B cell (primary cell): ENCODE results near the gene GJC1. TPM values are rescaled to one million over a fixed set of nuclear protein-coding genes. Genes with fewer than 3 reads are reported as not detected.

ENCODE experiments used
- ATAC-seq: fragments of 200-7000 bp; cut with Tn5 transposase; one replicate; pipeline ENCODE4 v1.10.0; 2021; ENCODE audit warnings: low read depth, mild to moderate bottlenecking, moderate number of reproducible peaks, moderate library complexity
- CTCF ChIA-PET: fragments of 350-600 bp; sonication (Branson Sonifier 250); formaldehyde crosslinking; loops from one replicate; lab custom pipeline; 2021; ENCODE audit warnings: antibody characterized with exemption, inconsistent platforms; lab: Charles Lee
- POLR2A ChIA-PET: fragments of 350-600 bp; sonication (Branson Sonifier 250); formaldehyde crosslinking; loops from one replicate; lab custom pipeline; 2021; ENCODE audit warnings: antibody characterized with exemption; lab: Charles Lee
- DNase-seq: peaks from one replicate; pipeline ENCODE4 v3.0.0; 2013
- H2AFZ ChIP-seq: 2 replicates; pipeline ENCODE4 v1.6.1; 2012; ENCODE audit warnings: mild to moderate bottlenecking, low read depth, low read length; ENCODE audit not compliant: insufficient read depth, poor library complexity, severe bottlenecking
- H3K27ac ChIP-seq, 2 donors: 1 replicate in 1 of 2; 2 replicates in 1 of 2; pipeline ENCODE4 v1.5.1; 2012 to 2013; ENCODE audit warnings: low read length in 2 of 2, mild to moderate bottlenecking in 2 of 2, moderate library complexity in 1 of 2
- H3K27me3 ChIP-seq, 4 experiments: fragments of 200-600 bp in 1 of 4; sonication (generic) in 1 of 4; replicated peaks in 1 of 4; 1 replicate in 2 of 4; 2 replicates in 2 of 4; pipeline versions ENCODE4 v1.6.1 to v1.7.0; 2013 to 2016; ENCODE audit warnings: low read length in 3 of 4, mild to moderate bottlenecking in 2 of 4, mixed read lengths in 1 of 4, moderate library complexity in 1 of 4; ENCODE audit not compliant: insufficient read depth in 4 of 4, control insufficient read depth in 3 of 4; ENCODE audit errors: control extremely low read depth in 1 of 4
- H3K36me3 ChIP-seq, 2 experiments: replicated peaks in 1 of 2; 1 replicate in 1 of 2; 2 replicates in 1 of 2; pipeline versions ENCODE4 v1.6.1 to v1.7.1; 2013; ENCODE audit warnings: low read length in 1 of 2; ENCODE audit not compliant: insufficient read depth in 2 of 2, control insufficient read depth in 1 of 2; ENCODE audit errors: control extremely low read depth in 1 of 2, extremely low read depth in 1 of 2
- H3K4me1 ChIP-seq, 2 donors: fragments of 200-600 bp in 1 of 2; sonication (generic) in 1 of 2; 1 replicate in 1 of 2; 2 replicates in 1 of 2; pipeline versions ENCODE4 v1.5.1 to v1.6.1; 2013 to 2017; ENCODE audit warnings: low read length in 2 of 2; ENCODE audit not compliant: control insufficient read depth in 2 of 2, insufficient read depth in 2 of 2
- H3K4me2 ChIP-seq: replicated peaks from 2 replicates; pipeline ENCODE3; 2012; ENCODE audit warnings: mild to moderate bottlenecking, low read depth, low read length; ENCODE audit not compliant: poor library complexity, severe bottlenecking
- H3K4me3 ChIP-seq, 5 experiments: fragments of 200-600 bp in 1 of 5; sonication (generic) in 1 of 5; 1 replicate in 3 of 5; 2 replicates in 2 of 5; pipeline versions ENCODE4 v1.5.1 to v1.7.0; 2011 to 2016; ENCODE audit warnings: low read length in 4 of 5, mild to moderate bottlenecking in 4 of 5, low read depth in 2 of 5, control low read depth in 1 of 5, moderate library complexity in 1 of 5; ENCODE audit not compliant: insufficient read depth in 1 of 5; ENCODE audit errors: control extremely low read depth in 1 of 5, extremely low read depth in 1 of 5
- H3K79me2 ChIP-seq: fragments of 200-600 bp; sonication (generic); one replicate; pipeline ENCODE4 v1.6.0; 2016; ENCODE audit warnings: low read length; ENCODE audit not compliant: control insufficient read depth, insufficient read depth
- H3K9ac ChIP-seq: fragments of 200-600 bp; sonication (generic); 2 replicates; pipeline ENCODE4 v1.6.1; 2017; ENCODE audit warnings: mild to moderate bottlenecking, low read length, moderate library complexity
- H3K9me3 ChIP-seq, 3 donors: one replicate each; pipeline versions ENCODE4 v1.6.1 to v1.7.1; 2013; ENCODE audit warnings: low read length in 2 of 3; ENCODE audit not compliant: control insufficient read depth in 2 of 3, insufficient read depth in 1 of 3; ENCODE audit errors: control extremely low read depth in 1 of 3
- H4K20me1 ChIP-seq: 2 replicates; pipeline ENCODE4 v1.6.0; 2012; ENCODE audit warnings: mild to moderate bottlenecking, low read length; ENCODE audit not compliant: insufficient read depth, control insufficient read depth, poor library complexity, severe bottlenecking
- H3K27ac Mint-ChIP-seq: one replicate; pipeline ENCODE4 v1.8.0; 2021; ENCODE audit warnings: mixed read lengths
- H3K27me3 Mint-ChIP-seq: one replicate; pipeline ENCODE4 v1.8.0; 2021; ENCODE audit warnings: mixed read lengths
- H3K4me1 Mint-ChIP-seq: one replicate; pipeline ENCODE4 v1.8.0; 2021; ENCODE audit warnings: mixed read lengths
- H3K4me3 Mint-ChIP-seq: one replicate; pipeline ENCODE4 v1.8.0; 2021; ENCODE audit warnings: mixed read lengths
- H3K9me3 Mint-ChIP-seq: one replicate; pipeline ENCODE4 v1.8.0; 2022; ENCODE audit warnings: mixed read lengths; ENCODE audit not compliant: insufficient read depth
- EZH2 ChIP-seq: IDR thresholded peaks from 2 replicates; pipeline ENCODE4 v1.6.1; 2012; ENCODE audit warnings: borderline replicate concordance, low read depth, mild to moderate bottlenecking, moderate library complexity, low read length; ENCODE audit not compliant: insufficient read depth, poor library complexity, severe bottlenecking
- WGBS: methylation state at CpG from one replicate; pipeline ENCODE4 v1.1.5; 2013; ENCODE audit warnings: missing lambda C conversion rate; ENCODE audit not compliant: insufficient coverage; 5-methylcytosine and 5-hydroxymethylcytosine counted together
- intact Hi-C: fragments of 100-400 bp; cut with micrococcal nuclease; formaldehyde crosslinking; loops from one replicate; pipeline ENCODE4 v1.10.0; 2022
- polyA plus RNA-seq: library from polyadenylated mRNA; depleted of rRNA; stranded (reverse); fragments of >200 nt; gene quantifications from 2 replicates; pipeline ENCODE4 v1.2.3, GENCODE V29; 2012
- total RNA-seq, 2 donors: library from RNA; stranded (reverse); fragments of 120-200 nt in 1 of 2; gene quantifications; 1 replicate in 1 of 2; 2 replicates in 1 of 2; pipeline versions ENCODE4 v1.2.3 to v1.2.4, GENCODE V29; 2013 to 2022
- TF ChIP-seq, protein P1 (sequence below): fragments of 200-600 bp; IDR thresholded peaks from one replicate; pipeline ENCODE4 v1.8.0; 2022; ENCODE audit warnings: antibody characterized with exemption, mild to moderate bottlenecking

GJC1 gene
- total and polyA plus RNA-seq, 2 donors (not counting 1 experiment from before 2014, with no cell fraction given): not detected

DNA sequence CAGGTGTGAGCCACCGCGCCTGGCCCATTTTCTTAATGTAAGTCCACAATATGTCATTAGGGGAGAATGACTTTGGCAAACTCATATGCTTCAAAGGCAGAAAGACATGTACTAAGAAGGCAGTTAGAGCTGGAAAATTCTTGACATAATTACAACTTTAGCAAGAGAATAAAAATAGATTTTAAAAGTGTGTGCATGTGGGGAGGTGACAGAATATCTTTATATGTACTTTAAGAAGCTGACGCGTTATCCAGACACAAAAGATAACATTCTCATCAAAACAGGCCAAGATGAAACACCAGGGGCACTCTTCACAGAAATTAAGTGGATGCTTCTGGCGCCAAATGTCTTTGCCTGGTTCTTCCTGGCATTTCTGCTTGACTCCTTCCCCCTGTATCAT lies 28.2 kb downstream of the GJC1 start:
- H3K4me3 Mint-ChIP-seq: no peak overlapping the region
- H3K4me1 Mint-ChIP-seq: no peaks in the 10 kb centered on the region
- Histone ChIP-seq H3K9ac (no peak overlapping the region), H3K27ac (no peak overlapping the region), H2AFZ (no peak overlapping the region), H4K20me1 (no peaks in the 10 kb centered on the region), H3K79me2 (no peaks in the 10 kb centered on the region), H3K36me3 (no peaks in the 10 kb centered on the region), H3K27me3 (no peaks in the 10 kb centered on the region), H3K4me3 (no peak overlapping the region), H3K9me3 (no peaks in the 10 kb centered on the region), H3K4me1 (no peaks in the 10 kb centered on the region), H3K4me2 (no peak overlapping the region)
- DNase-seq (no peak), ATAC-seq (no peak)
- TF ChIP-seq, protein P1, sequence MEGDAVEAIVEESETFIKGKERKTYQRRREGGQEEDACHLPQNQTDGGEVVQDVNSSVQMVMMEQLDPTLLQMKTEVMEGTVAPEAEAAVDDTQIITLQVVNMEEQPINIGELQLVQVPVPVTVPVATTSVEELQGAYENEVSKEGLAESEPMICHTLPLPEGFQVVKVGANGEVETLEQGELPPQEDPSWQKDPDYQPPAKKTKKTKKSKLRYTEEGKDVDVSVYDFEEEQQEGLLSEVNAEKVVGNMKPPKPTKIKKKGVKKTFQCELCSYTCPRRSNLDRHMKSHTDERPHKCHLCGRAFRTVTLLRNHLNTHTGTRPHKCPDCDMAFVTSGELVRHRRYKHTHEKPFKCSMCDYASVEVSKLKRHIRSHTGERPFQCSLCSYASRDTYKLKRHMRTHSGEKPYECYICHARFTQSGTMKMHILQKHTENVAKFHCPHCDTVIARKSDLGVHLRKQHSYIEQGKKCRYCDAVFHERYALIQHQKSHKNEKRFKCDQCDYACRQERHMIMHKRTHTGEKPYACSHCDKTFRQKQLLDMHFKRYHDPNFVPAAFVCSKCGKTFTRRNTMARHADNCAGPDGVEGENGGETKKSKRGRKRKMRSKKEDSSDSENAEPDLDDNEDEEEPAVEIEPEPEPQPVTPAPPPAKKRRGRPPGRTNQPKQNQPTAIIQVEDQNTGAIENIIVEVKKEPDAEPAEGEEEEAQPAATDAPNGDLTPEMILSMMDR: no peak
- no peak for TF ChIP-seq EZH2
- ChIA-PET POLR2A (no interaction called here), CTCF (no interaction called here)
- 87% methylated on average over 3 of the region's 5 CpGs for whole genome bisulfite sequencing
- no peak overlapping the region for H3K27ac Mint-ChIP-seq
- intact Hi-C loops: no loop called here
- H3K9me3 Mint-ChIP-seq: no peaks in the 10 kb centered on the region
- no peaks in the 10 kb centered on the region for H3K27me3 Mint-ChIP-seq

- no peak overlapping the region for H3K4me3 Mint-ChIP-seq
- WGBS: no CpG with 5 or more reads among the region's 2 CpGs
- DNase-seq: no peak
- Histone ChIP-seq H3K4me1 (no peaks in the 10 kb centered on the region), H3K27ac (no peak overlapping the region), H3K9ac (no peak overlapping the region), H3K4me2 (no peak overlapping the region), H2AFZ (no peak overlapping the region), H4K20me1 (no peaks in the 10 kb centered on the region), H3K9me3 (no peaks in the 10 kb centered on the region), H3K79me2 (no peaks in the 10 kb centered on the region), H3K36me3 (no peaks in the 10 kb centered on the region), H3K4me3 (no peak overlapping the region), H3K27me3 (no peaks in the 10 kb centered on the region)
- no peaks in the 10 kb centered on the region for H3K9me3 Mint-ChIP-seq
- TF ChIP-seq EZH2: no peak
- TF ChIP-seq, protein P1: no peak
- CTCF ChIA-PET: interaction anchor here (1.8 kb wide), 1 partner anchor 19 kb away, joined by 6 read pairs; no protein-coding TSS in a partner anchor
- H3K4me1 Mint-ChIP-seq: no peaks in the 10 kb centered on the region
- intact Hi-C loops: no loop called here
- POLR2A ChIA-PET: no interaction called here
- no peaks in the 10 kb centered on the region for H3K27me3 Mint-ChIP-seq
- no peak overlapping the region for H3K27ac Mint-ChIP-seq
- no peak for ATAC-seq
Measured at GRCh38 chr17:44798356-44798755, 31.7 kb downstream of the GJC1 start.
